Stimulated activated CD8-positive, alpha-beta memory T cell treated with anti-CD3 and anti-CD28 coated beads, Interleukin-4, amount 100 ng/mL, for 4 hours (primary cell): ENCODE measurements around the gene YY1.

ENCODE experiments used
- DNase-seq, 2 donors: peaks; one replicate each; pipeline ENCODE4 v3.0.0-alpha.2; 2020; ENCODE audit warnings: low read depth in 2 of 2, low spot score in 1 of 2

Gene YY1

GRCh38 chr14:100241279-100241678 is 2.3 kb downstream of the YY1 start:
- no peak for DNase-seq

- DNase-seq: no peak
Measured at GRCh38 chr14:100243020-100243419, 4.1 kb downstream of the YY1 start.

GRCh38 chr14:100246809-100247428 is 8.0 kb downstream of the YY1 start:
- no peak for DNase-seq

- no peak for DNase-seq
Measured at GRCh38 chr14:100250732-100251465, 12.0 kb downstream of the YY1 start.

GRCh38 chr14:100252684-100253083 is 13.7 kb downstream of the YY1 start:
- no peak for DNase-seq

GRCh38 chr14:100256339-100256895 is 17.5 kb downstream of the YY1 start:
- no peak for DNase-seq

- no peak for DNase-seq
Measured at GRCh38 chr14:100261621-100262020, 22.7 kb downstream of the YY1 start.

GRCh38 chr14:100262545-100262944 is 23.6 kb downstream of the YY1 start:
- DNase-seq: no peak

- DNase-seq: no peak
Measured at GRCh38 chr14:100263141-100263540, 24.2 kb downstream of the YY1 start.

GRCh38 chr14:100267990-100268389 is 29.0 kb downstream of the YY1 start:
- DNase-seq: no peak

- DNase-seq: no peak
Measured at GRCh38 chr14:100268591-100269207, 29.8 kb downstream of the YY1 start.

- DNase-seq: no peak
Measured at GRCh38 chr14:100271247-100271939, 32.4 kb downstream of the YY1 start.

GRCh38 chr14:100274250-100274649 is 35.3 kb downstream of the YY1 start:
- no peak for DNase-seq

- DNase-seq: no peak
Measured at GRCh38 chr14:100275214-100275613, 36.3 kb downstream of the YY1 start.

- DNase-seq: no peak
Measured at GRCh38 chr14:100278702-100279101, 39.8 kb downstream of the YY1 start.

- DNase-seq: no peak
Measured at GRCh38 chr14:100279133-100279532, 40.2 kb downstream of the YY1 start.

GRCh38 chr14:100279563-100279962 is 40.6 kb downstream of the YY1 start:
- no peak for DNase-seq

- DNase-seq: no peak
Measured at GRCh38 chr14:100281286-100282082, 42.5 kb downstream of the YY1 start.

- no peak for DNase-seq
Measured at GRCh38 chr14:100282083-100282350, 43.1 kb downstream of the YY1 start.

GRCh38 chr14:100282766-100283419 is 43.9 kb downstream of the YY1 start:
- DNase-seq: no peak
